Pulmonary artery endothelial cell (primary cell): ENCODE measurements around the gene DHX35. TPM values are rescaled to one million over a fixed set of nuclear protein-coding genes. Genes with fewer than 3 reads are reported as not detected.
"Not testable (repeated sequence)": the region's sequence is repeated elsewhere in the genome, so short reads cannot be mapped to it uniquely, and the experiment has no call there.

Source experiments
- DNase-seq: peaks from one replicate; pipeline ENCODE4 v3.0.0-alpha.2; 2011; ENCODE audit warnings: low read depth, low spot score
- total RNA-seq: library from RNA; depleted of rRNA; stranded (reverse); fragments of >200 nt; gene quantifications from 2 replicates; pipeline ENCODE4 v1.2.3, GENCODE V29; 2014

DHX35 gene
- total RNA-seq, 1 donor from 2014 or later, result 12.1 TPM

GRCh38 chr20:38941726-38942389 is 20.3 kb upstream of the DHX35 start:
- DNase-seq, result no peak

GRCh38 chr20:38945012-38945411 is 17.1 kb upstream of the DHX35 start:
- DNase-seq, result no peak

DNA sequence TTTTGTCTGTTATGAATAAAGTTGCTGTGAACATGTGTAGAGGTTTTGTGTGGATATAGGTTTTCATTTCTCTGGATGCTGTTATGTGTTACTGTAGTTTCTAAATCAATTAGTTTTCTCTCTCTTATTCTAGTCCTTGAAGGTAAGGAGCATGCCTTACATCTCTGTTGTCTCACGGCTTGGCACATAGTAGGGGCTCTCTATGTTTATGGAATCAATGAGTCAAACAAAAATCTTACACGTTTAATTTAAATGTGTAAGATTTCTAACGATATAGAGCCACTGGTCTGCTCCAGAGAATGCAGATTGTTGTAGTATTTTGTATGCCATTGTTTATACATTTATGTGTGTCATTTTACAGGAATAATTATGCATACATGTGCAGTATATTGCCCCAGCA is 15.3 kb upstream of the DHX35 start:
- DNase-seq, result no peak

- DNase-seq, result no peak
Observed at GRCh38 chr20:38947931-38948362, 14.2 kb upstream of the DHX35 start.

GRCh38 chr20:38950254-38950653 is 11.9 kb upstream of the DHX35 start:
- no peak for DNase-seq

DNA sequence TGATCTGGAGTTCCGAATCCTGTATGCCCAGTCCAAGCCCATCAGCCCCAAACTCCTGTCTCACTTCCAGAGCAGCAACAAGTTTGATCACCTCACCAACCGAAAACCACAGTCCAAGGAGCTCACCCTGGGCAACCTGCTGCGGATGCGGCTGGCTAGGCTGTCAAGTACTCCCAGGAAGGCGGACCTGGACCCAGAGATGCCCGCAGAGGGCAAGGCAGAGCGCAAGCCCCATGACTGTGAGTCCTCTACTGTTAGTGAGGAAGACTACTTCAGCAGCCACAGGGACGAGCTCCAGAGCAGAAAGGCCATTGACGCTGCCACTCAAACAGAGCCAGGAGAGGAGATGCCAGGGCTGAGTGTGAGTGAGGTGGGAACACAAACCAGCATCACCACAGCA is 10.5 kb upstream of the DHX35 start:
- no peak for DNase-seq

DNA sequence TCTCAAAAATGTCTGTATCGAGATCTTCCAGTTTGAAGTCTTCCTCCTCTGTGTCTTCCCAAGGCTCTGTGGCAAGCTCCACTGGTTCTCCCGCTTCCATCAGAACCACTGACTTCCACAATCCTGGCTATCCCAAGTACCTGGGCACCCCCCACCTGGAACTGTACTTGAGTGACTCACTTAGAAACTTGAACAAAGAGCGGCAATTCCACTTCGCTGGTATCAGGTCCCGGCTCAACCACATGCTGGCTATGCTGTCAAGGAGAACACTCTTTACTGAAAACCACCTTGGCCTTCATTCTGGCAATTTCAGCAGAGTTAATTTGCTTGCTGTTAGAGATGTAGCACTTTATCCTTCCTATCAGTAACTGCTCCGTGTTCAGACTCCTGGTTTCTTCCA is 10.0 kb upstream of the DHX35 start:
- no peak for DNase-seq

- DNase-seq, result no peak
Observed at GRCh38 chr20:38953630-38954340, 8.4 kb upstream of the DHX35 start.

- no peak for DNase-seq
Observed at GRCh38 chr20:38957235-38957876, 4.8 kb upstream of the DHX35 start.

DNA sequence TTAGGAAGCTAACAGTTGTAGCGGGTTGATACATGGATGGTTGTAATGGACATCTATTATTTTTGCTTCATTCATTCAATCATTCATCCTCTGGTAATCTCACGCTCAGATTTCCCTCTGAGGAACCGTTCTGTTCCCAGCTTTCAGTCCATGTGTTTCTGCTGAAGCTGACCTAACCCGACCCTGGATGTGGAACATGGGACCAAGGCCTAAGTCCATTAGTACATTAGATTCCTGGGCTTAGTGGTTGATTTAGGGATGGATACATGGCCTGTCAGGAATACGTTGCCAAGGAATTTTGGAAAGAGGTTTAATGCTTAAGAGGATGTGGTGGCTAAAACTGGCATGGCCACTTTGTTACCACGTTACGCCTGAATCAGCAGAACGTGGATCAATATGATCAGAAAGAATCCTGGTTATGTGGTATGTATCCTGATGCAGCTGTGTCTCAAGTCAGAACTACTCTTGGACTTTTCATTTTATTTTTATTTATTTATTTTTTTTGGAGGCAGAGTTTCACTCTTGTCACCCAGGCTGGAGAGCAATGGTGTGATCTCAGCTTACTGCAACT is 4.1 kb upstream of the DHX35 start:
- DNase-seq, result no peak

- DNase-seq, result not testable (repeated sequence)
Observed at GRCh38 chr20:38960187-38960687, 1.9 kb upstream of the DHX35 start.

DNA sequence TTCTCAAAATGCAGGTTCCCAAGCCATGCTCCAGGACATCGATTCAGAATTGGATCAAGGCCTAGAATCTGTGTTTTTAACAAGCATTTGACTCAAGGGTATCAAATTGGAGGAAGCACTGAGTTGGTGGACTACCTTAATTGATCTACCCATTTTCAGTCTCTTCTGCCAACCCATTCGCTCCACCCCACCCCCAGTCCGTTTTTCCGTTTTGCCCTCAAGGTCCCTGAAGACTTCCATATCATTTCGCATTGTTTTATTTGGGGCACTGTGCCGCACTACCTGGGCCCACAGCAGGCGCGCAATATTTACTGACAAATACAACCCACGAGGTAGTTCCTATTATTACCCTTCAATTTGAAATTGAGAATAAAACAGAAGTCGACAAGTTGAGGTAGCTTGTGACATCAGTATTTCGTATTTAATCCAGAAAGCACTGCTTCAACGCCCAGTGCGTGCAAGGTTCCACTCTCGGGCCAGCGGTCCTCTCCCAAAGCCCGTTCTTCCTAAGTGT is 557 bp upstream of the DHX35 start:
- DNase-seq, result no peak

GRCh38 chr20:38962928-38963401 is 821 bp downstream of the DHX35 start:
- DNase-seq, result no peak

GRCh38 chr20:38963745-38964144 is 1.6 kb downstream of the DHX35 start:
- DNase-seq, result no peak

DNA sequence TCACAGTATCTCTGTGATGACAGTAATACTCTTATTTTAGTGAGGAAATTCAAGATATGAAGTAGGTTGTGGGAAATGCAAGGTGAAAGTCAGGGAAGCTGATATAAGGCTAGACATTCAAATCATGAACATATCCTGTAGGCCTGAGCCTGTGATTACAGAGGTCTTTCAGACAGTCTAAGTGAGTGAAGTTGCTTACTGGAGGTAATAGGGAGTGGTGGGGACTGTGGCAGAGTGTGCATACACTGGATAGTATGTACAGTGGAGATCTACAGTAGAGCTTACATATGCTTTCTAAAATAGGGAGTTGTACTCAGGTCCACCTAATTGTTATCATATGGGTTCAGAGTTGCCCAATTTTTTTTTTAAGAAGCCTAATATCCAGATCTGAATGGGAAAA is 3.1 kb downstream of the DHX35 start:
- DNase-seq, result no peak

- no peak for DNase-seq
Observed at GRCh38 chr20:38968090-38968489, 5.9 kb downstream of the DHX35 start.

- no peak for DNase-seq
Observed at GRCh38 chr20:38969708-38970107, 7.6 kb downstream of the DHX35 start.

- no peak for DNase-seq
Observed at GRCh38 chr20:38970302-38970701, 8.2 kb downstream of the DHX35 start.

DNA sequence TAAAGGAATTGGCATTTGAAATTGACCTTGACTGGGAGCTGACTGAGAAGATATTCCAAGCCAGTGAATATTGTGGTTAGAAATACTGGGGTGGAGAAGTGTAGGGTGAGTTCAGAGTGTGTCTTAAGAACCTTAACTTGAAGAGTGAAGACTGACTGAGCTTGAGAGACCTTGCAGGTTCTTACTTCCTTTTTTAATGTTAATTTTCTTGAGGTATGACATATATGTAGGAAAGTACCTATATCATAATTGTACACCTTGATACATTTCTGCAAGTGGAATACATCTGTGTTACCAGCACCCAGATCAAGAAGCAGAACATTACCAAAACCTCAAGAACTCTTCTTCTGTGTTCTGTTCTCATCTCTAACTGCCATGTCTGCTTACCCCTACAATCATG is 11.0 kb downstream of the DHX35 start:
- DNase-seq, result no peak

DNA sequence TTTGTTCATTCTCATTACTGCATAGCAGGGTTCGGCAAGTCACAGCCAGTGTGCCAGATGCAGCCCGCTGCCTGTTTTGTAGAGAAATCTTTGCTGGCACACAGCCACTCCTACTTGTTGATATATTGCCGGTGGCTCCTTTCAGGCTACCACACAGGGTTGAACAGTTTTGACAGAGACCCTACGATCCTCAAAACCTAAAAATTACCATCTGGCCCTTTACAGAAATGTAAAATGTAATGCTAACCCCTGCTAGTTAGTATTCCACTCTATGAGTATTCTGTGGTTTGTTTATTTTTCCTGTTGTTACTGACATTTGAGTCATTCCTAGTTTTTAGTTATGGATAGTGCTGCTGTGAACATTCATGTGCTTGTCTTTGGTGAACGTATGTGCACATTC is 11.5 kb downstream of the DHX35 start:
- no peak for DNase-seq

- no peak for DNase-seq
Observed at GRCh38 chr20:38975539-38976120, 13.5 kb downstream of the DHX35 start.
